HepG2 (cell line): ENCODE results near the gene TSPYL6. TPM values are rescaled to one million over a fixed set of nuclear protein-coding genes. Genes with fewer than 3 reads are reported as not detected.

Experiments used
- ATAC-seq: fragments of 200-7000 bp; cut with Tn5 transposase; 3 replicates; pipeline ENCODE4 v1.9.1; 2020; ENCODE audit warnings: mild to moderate bottlenecking, moderate library complexity
- BruUV-seq: library from RNA; stranded (reverse); fragments of 400-500 nt; replicated peaks from 2 replicates; lab custom pipeline; 2021; lab: Mats Ljungman, UMichigan
- CTCF ChIA-PET: fragments of 300-600 bp; formaldehyde crosslinking; extraction: SDS; loops from one replicate; lab custom pipeline; 2021; ENCODE audit warnings: low total read pairs, inconsistent platforms, low intra/inter-chr PET ratio; lab: Yijun Ruan, JAX
- POLR2A ChIA-PET: fragments of 350-600 bp; sonication (Branson Sonifier 250); formaldehyde crosslinking; loops from one replicate; lab custom pipeline; 2020; ENCODE audit warnings: antibody characterized with exemption, inconsistent platforms; lab: Yijun Ruan, JAX
- DNase-seq: peaks from one replicate; pipeline ENCODE4 v3.0.0-alpha.2; 2015; ENCODE audit warnings: low spot score
- FAIRE-seq: peaks from 3 replicates; lab custom pipeline; 2011; peaks lifted over from hg19 to GRCh38; lab: Jason Lieb, UNC
- H2AFZ ChIP-seq: one replicate; pipeline ENCODE4 v1.6.1; 2011; ENCODE audit warnings: low read length, inconsistent platforms
- H3K27ac ChIP-seq: fragments of 300-600 bp; 3 replicates; pipeline ENCODE4 v1.8.0; 2011; ENCODE audit warnings: mixed run types, mild to moderate bottlenecking, mixed read lengths, low read length, inconsistent platforms; ENCODE audit not compliant: insufficient read depth; ENCODE audit errors: extremely low read length
- H3K27me3 ChIP-seq, 2 experiments: fragments of 200-600 bp in 1 of 2; 2 replicates in 1 of 2; 3 replicates in 1 of 2; pipeline versions ENCODE4 v1.6.0 to v1.8.0; 2011; ENCODE audit warnings: low read length in 2 of 2, mild to moderate bottlenecking in 2 of 2, moderate library complexity in 2 of 2, inconsistent platforms in 1 of 2; ENCODE audit not compliant: insufficient read depth in 2 of 2, control insufficient read depth in 1 of 2
- H3K36me3 ChIP-seq, 2 experiments: fragments of 200-600 bp in 1 of 2; replicated peaks in 1 of 2; 2 replicates in 1 of 2; 3 replicates in 1 of 2; pipeline versions ENCODE4 v1.5.1 to v1.8.0; 2011; ENCODE audit warnings: low read length in 2 of 2, inconsistent platforms in 1 of 2; ENCODE audit not compliant: insufficient read depth in 2 of 2, control insufficient read depth in 1 of 2
- H3K4me1 ChIP-seq: 2 replicates; pipeline ENCODE4 v1.5.1; 2012; ENCODE audit warnings: low read length, inconsistent platforms; ENCODE audit not compliant: insufficient read depth
- H3K4me2 ChIP-seq: 2 replicates; pipeline ENCODE4 v1.6.0; 2011; ENCODE audit warnings: low read depth, low read length, inconsistent platforms
- H3K4me3 ChIP-seq, 3 experiments: fragments of 200-600 bp in 1 of 3; sonication (generic), shearing (Covaris generic) in 1 of 3; replicated peaks in 1 of 3; 2 replicates each; pipeline ENCODE4 v1.5.1; 2011 to 2016; ENCODE audit warnings: low read length in 3 of 3, inconsistent platforms in 2 of 3, low read depth in 2 of 3, mild to moderate bottlenecking in 2 of 3, control low read depth in 1 of 3, mixed read lengths in 1 of 3; ENCODE audit not compliant: insufficient read depth in 1 of 3
- H3K79me2 ChIP-seq: one replicate; pipeline ENCODE4 v1.6.1; 2011; ENCODE audit warnings: low read length, inconsistent platforms; ENCODE audit not compliant: insufficient read depth
- H3K9ac ChIP-seq: 2 replicates; pipeline ENCODE4 v1.6.0; 2011; ENCODE audit warnings: mild to moderate bottlenecking, low read depth, low read length, inconsistent platforms; ENCODE audit not compliant: insufficient read depth
- H3K9me3 ChIP-seq: 2 replicates; pipeline ENCODE4 v1.5.1; 2012; ENCODE audit warnings: mild to moderate bottlenecking, low read length
- H4K20me1 ChIP-seq: 2 replicates; pipeline ENCODE4 v1.6.0; 2011; ENCODE audit warnings: inconsistent platforms, mild to moderate bottlenecking, low read length, moderate library complexity; ENCODE audit not compliant: insufficient read depth
- ETV6 ChIP-seq: sonication (generic); formaldehyde crosslinking; conservative IDR thresholded peaks from 2 replicates; pipeline ENCODE4 v1.4.0; 2020; ENCODE audit warnings: missing genetic modification reagents
- LCORL ChIP-seq, 2 experiments: fragments of 450-650 bp in 1 of 2; sonication (generic) in 1 of 2; formaldehyde crosslinking in 1 of 2; IDR thresholded peaks; 2 replicates each; pipeline versions ENCODE4 v1.5.0 to v1.6.1; 2017 to 2020; ENCODE audit warnings: antibody characterized with exemption in 1 of 2, missing genetic modification reagents in 1 of 2
- MYC ChIP-seq: sonication (generic); formaldehyde crosslinking; IDR thresholded peaks from 2 replicates; pipeline ENCODE4 v1.9.0; 2021; ENCODE audit warnings: missing genetic modification reagents, borderline replicate concordance
- NFE2 ChIP-seq: sonication (generic); formaldehyde crosslinking; IDR thresholded peaks from 2 replicates; pipeline ENCODE4 v1.4.0; 2020; ENCODE audit warnings: missing genetic modification reagents
- POGK ChIP-seq: sonication (generic); formaldehyde crosslinking; conservative IDR thresholded peaks from 2 replicates; pipeline ENCODE4 v1.8.0; 2022; ENCODE audit warnings: mild to moderate bottlenecking, moderate library complexity, missing genetic modification reagents
- REL ChIP-seq: sonication (generic); formaldehyde crosslinking; conservative IDR thresholded peaks from 2 replicates; pipeline ENCODE4 v1.8.0; 2022; ENCODE audit warnings: mild to moderate bottlenecking, missing genetic modification reagents, moderate library complexity
- RFX5 ChIP-seq: IDR thresholded peaks from 2 replicates; pipeline ENCODE4 v1.6.1; 2011; ENCODE audit warnings: low read depth, low read length, improper control_type of control experiment
- ZFP90 ChIP-seq: sonication (generic); formaldehyde crosslinking; IDR thresholded peaks from 2 replicates; pipeline ENCODE4 v1.8.0; 2022; ENCODE audit warnings: missing genetic modification reagents, mild to moderate bottlenecking, inconsistent platforms, borderline replicate concordance
- ZKSCAN8 ChIP-seq: IDR thresholded peaks from 2 replicates; pipeline ENCODE4 v1.6.1; 2016; ENCODE audit warnings: borderline replicate concordance, missing genetic modification reagents, missing compliant biosample characterization
- ZNF598 ChIP-seq: sonication (generic); formaldehyde crosslinking; IDR thresholded peaks from 2 replicates; pipeline ENCODE4 v1.5.1; 2020; ENCODE audit warnings: mild to moderate bottlenecking, missing genetic modification reagents, borderline replicate concordance
- ZNF703 ChIP-seq: sonication (generic); formaldehyde crosslinking; IDR thresholded peaks from 2 replicates; pipeline ENCODE4 v1.5.1; 2020; ENCODE audit warnings: missing genetic modification reagents, mild to moderate bottlenecking, moderate library complexity, borderline replicate concordance
- WGBS: methylation state at CpG from one replicate; pipeline ENCODE4 v1.1.6; 2017; ENCODE audit warnings: low lambda C conversion rate; 5-methylcytosine and 5-hydroxymethylcytosine counted together
- in situ Hi-C: cut with HindIII; loops from 2 replicates; pipeline ENCODE4 v1.10.0; 2017; ENCODE audit warnings: low pct_unique_long_range_greater_than_20kb; ENCODE audit not compliant: extremely low pct_ligation_motif_present
- intact Hi-C: fragments of 100-400 bp; cut with micrococcal nuclease; formaldehyde crosslinking; loops from one replicate; pipeline ENCODE4 v1.10.0; 2022; ENCODE audit not compliant: unreplicated experiment
- polyA plus RNA-seq, 8 experiments: library from polyadenylated mRNA; depleted of rRNA in 3 of 8; stranded (reverse) in 7 of 8; unstranded in 1 of 8; fragments of >200 nt; fragmentation: Illumina TruSeq in 4 of 8; extraction: Trizol in 4 of 8; gene quantifications; 2 replicates each; pipeline versions ENCODE4 v1.2.1 to v1.2.3, GENCODE V29; 2011 to 2016; ENCODE audit warnings: low read depth in 4 of 8, missing spikeins in 1 of 8, mixed read lengths in 1 of 8; ENCODE audit not compliant: insufficient read depth in 1 of 8
- total RNA-seq, 5 experiments: library from RNA; depleted of rRNA; stranded (reverse); fragments of >200 nt; fragmentation: Illumina TruSeq; extraction: Trizol; gene quantifications; 2 replicates each; pipeline ENCODE4 v1.2.3, GENCODE V29; 2016; ENCODE audit warnings: low read depth in 1 of 5
- TF ChIP-seq, protein P1 (sequence below): sonication (generic); formaldehyde crosslinking; IDR thresholded peaks from 2 replicates; pipeline ENCODE4 v1.4.0; 2020; ENCODE audit warnings: missing genetic modification reagents, borderline replicate concordance

TSPYL6 gene
- total and polyA plus RNA-seq, 2 of the 13 experiments (the other 11 are each of a cell fraction or from before 2014, with no cell fraction given), result 0.03 TPM; not detected in 1

- in situ Hi-C loops, result no loop called here
- Histone ChIP-seq H4K20me1 (no peaks in the 10 kb centered on the region), H3K27me3 (no peaks in the 10 kb centered on the region), H3K9ac (no peak overlapping the region), H3K9me3 (0 out of 2 replicates have a peak, but pooled peaks cover under 1% of the 10 kb centered on the region), H3K27ac (no peak overlapping the region), H3K4me2 (no peak overlapping the region), H2AFZ (no peak overlapping the region), H3K36me3 (no peaks in the 10 kb centered on the region; a peak in 1 of 5 replicates), H3K79me2 (no peaks in the 10 kb centered on the region), H3K4me1 (peaks cover 47% of the 10 kb centered on the region), H3K4me3 (no peak overlapping the region)
- TF ChIP-seq REL (CRISPR knock-in tag), result no peak
- no TSS peak for BruUV-seq
- ChIA-PET POLR2A (interaction anchor here (1.1 kb wide), 1 partner anchor 25 kb away, joined by 3 read pairs; no protein-coding TSS in a partner anchor), CTCF (no interaction called here)
- intact Hi-C loops, result no loop called here
- no peak for FAIRE-seq
- DNase-seq, result no peak
- no peak for ATAC-seq
- 94% methylated on average over 6 of the region's 6 CpGs for WGBS
These were observed 3.6 kb upstream of the TSPYL6 start for GRCh38 chr2:54259413-54260240.

DNA sequence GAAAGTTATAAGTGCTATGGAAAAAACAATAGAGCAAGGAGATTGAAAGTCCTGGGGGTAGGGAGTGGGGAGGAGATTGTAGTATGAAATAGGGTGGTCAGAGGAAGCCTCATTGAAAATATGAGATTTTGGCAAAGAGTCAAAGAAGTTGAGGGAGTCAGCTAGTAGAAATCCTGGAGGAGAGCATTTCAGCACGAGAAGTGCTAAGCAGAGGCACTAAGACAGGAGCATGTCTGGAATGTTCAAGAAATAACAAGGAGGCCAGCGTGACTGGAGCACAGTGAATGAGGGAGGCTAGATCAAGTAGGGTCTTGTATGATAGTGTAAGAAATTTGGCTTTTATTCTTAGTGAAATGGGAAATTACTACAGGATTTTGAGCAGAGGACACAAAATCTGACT, 2.1 kb upstream of the TSPYL6 start:
- intact Hi-C loops, result no loop called here
- FAIRE-seq (no peak), DNase-seq (no peak), ATAC-seq (no peak)
- Histone ChIP-seq H3K27ac (no peak overlapping the region), H3K4me2 (no peak overlapping the region), H3K9ac (no peak overlapping the region), H3K27me3 (no peaks in the 10 kb centered on the region), H4K20me1 (no peaks in the 10 kb centered on the region), H3K79me2 (no peaks in the 10 kb centered on the region), H3K4me1 (peaks cover 36% of the 10 kb centered on the region), H3K4me3 (no peak overlapping the region), H3K36me3 (no peaks in the 10 kb centered on the region; a peak in 1 of 5 replicates), H2AFZ (no peak overlapping the region), H3K9me3 (no peaks in the 10 kb centered on the region)
- CTCF ChIA-PET, result no interaction called here
- no TSS peak for BruUV-seq
- WGBS, result 92% methylated on average over 2 of the region's 2 CpGs
- POLR2A ChIA-PET, result no interaction called here
- in situ Hi-C loops, result no loop called here
- TF ChIP-seq, protein P1, sequence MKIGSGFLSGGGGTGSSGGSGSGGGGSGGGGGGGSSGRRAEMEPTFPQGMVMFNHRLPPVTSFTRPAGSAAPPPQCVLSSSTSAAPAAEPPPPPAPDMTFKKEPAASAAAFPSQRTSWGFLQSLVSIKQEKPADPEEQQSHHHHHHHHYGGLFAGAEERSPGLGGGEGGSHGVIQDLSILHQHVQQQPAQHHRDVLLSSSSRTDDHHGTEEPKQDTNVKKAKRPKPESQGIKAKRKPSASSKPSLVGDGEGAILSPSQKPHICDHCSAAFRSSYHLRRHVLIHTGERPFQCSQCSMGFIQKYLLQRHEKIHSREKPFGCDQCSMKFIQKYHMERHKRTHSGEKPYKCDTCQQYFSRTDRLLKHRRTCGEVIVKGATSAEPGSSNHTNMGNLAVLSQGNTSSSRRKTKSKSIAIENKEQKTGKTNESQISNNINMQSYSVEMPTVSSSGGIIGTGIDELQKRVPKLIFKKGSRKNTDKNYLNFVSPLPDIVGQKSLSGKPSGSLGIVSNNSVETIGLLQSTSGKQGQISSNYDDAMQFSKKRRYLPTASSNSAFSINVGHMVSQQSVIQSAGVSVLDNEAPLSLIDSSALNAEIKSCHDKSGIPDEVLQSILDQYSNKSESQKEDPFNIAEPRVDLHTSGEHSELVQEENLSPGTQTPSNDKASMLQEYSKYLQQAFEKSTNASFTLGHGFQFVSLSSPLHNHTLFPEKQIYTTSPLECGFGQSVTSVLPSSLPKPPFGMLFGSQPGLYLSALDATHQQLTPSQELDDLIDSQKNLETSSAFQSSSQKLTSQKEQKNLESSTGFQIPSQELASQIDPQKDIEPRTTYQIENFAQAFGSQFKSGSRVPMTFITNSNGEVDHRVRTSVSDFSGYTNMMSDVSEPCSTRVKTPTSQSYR (CRISPR knock-in tag), result no peak
- TF ChIP-seq ETV6 (CRISPR knock-in tag), result no peak
- TF ChIP-seq ZNF598 (CRISPR knock-in tag), result no peak
- TF ChIP-seq NFE2 (CRISPR knock-in tag), result no peak
- no peak for TF ChIP-seq ZNF703 (CRISPR knock-in tag)
- no peak for TF ChIP-seq MYC (CRISPR knock-in tag)
- no peak for TF ChIP-seq POGK (CRISPR knock-in tag)
- no peak for TF ChIP-seq ZFP90 (CRISPR knock-in tag)
- TF ChIP-seq RFX5, result no peak
- no peak for TF ChIP-seq LCORL (IDR thresholded peaks at IDR 0.05)
- TF ChIP-seq LCORL (CRISPR knock-in tag; IDR thresholded peaks at IDR 0.05), result no peak
- no peak for TF ChIP-seq ZKSCAN8 (CRISPR knock-in tag)
